GM23338 (cell line): ENCODE measurements around the gene IPO13. TPM values are rescaled to one million over a fixed set of nuclear protein-coding genes. Genes with fewer than 3 reads are reported as not detected.

ENCODE experiments used
- CTCF ChIP-seq, 2 experiments: fragments of 200-600 bp in 1 of 2; sonication (generic) in 1 of 2; conservative IDR thresholded peaks; 2 replicates each; pipeline versions ENCODE4 v1.5.1 to v1.6.1; 2016 to 2017; ENCODE audit warnings: antibody characterized with exemption in 2 of 2, low read depth in 2 of 2, mild to moderate bottlenecking in 2 of 2, moderate library complexity in 1 of 2
- ETS1 ChIP-seq: IDR thresholded peaks from 2 replicates; pipeline ENCODE4 v1.6.1; 2016; ENCODE audit warnings: antibody characterized with exemption
- NANOG ChIP-seq: IDR thresholded peaks from 2 replicates; pipeline ENCODE4 v1.6.1; 2016; ENCODE audit warnings: antibody characterized with exemption, borderline replicate concordance
- POLR2AphosphoS5 ChIP-seq: IDR thresholded peaks from 2 replicates; pipeline ENCODE4 v1.6.1; 2016; ENCODE audit warnings: antibody characterized with exemption, low read depth
- ZNF331 ChIP-seq: fragments of 250-450 bp; sonication (Bioruptor Pico); IDR thresholded peaks from 2 replicates; pipeline ENCODE4 v1.5.0; 2020; ENCODE audit warnings: low read depth, mild to moderate bottlenecking, moderate library complexity
- ZNF462 ChIP-seq: fragments of 250-450 bp; sonication (Bioruptor Pico); IDR thresholded peaks from 2 replicates; pipeline ENCODE4 v1.5.0; 2020; ENCODE audit warnings: mild to moderate bottlenecking, moderate library complexity
- polyA plus RNA-seq: library from polyadenylated mRNA; unstranded; fragments of >200 nt; fragmentation: Nextera tagmentation; extraction: Ambion mirVana; gene quantifications from 2 replicates; pipeline ENCODE4 v1.2.1, GENCODE V29; 2016
- total RNA-seq: library from RNA; depleted of rRNA; stranded (reverse); fragments of >200 nt; shearing (Covaris generic); gene quantifications from 2 replicates; pipeline ENCODE4 v1.2.3, GENCODE V29; 2014

IPO13 gene
- total and polyA plus RNA-seq, 2 experiments from 2014 or later = 10.4 to 22.8 TPM

GRCh38 chr1:43980255-43981134 is 33.7 kb downstream of the IPO13 start (continued):
- TF ChIP-seq ZNF462 (CRISPR knock-in tag) = no peak
- no peak for TF ChIP-seq ZNF331 (CRISPR knock-in tag)
- no peak for TF ChIP-seq NANOG
- no peak for TF ChIP-seq CTCF (conservative IDR thresholded peaks at IDR 0.05; ENCODE audit: low read depth in 2 of 2)
- TF ChIP-seq ETS1 = no peak
- TF ChIP-seq POLR2AphosphoS5 = no peak
